Raji (cell line): ENCODE data around the gene PIPOX.

ENCODE experiments used
- POLR2A ChIP-seq: IDR thresholded peaks from 2 replicates; pipeline ENCODE4 v1.6.1; 2011; ENCODE audit warnings: low read depth, low read length, control low read depth; ENCODE audit not compliant: insufficient read depth

The PIPOX gene

GRCh38 chr17:29051731-29052130, 8.8 kb downstream of the PIPOX start:
- no peak for TF ChIP-seq POLR2A

GRCh38 chr17:29054835-29055234, 11.9 kb downstream of the PIPOX start:
- TF ChIP-seq POLR2A, result no peak

- no peak for TF ChIP-seq POLR2A
Observed at GRCh38 chr17:29057361-29057760, 14.4 kb downstream of the PIPOX start.

GRCh38 chr17:29058391-29058790, 15.4 kb downstream of the PIPOX start:
- TF ChIP-seq POLR2A, result no peak

- TF ChIP-seq POLR2A, result no peak
Observed at GRCh38 chr17:29059281-29059680, 16.3 kb downstream of the PIPOX start.

DNA sequence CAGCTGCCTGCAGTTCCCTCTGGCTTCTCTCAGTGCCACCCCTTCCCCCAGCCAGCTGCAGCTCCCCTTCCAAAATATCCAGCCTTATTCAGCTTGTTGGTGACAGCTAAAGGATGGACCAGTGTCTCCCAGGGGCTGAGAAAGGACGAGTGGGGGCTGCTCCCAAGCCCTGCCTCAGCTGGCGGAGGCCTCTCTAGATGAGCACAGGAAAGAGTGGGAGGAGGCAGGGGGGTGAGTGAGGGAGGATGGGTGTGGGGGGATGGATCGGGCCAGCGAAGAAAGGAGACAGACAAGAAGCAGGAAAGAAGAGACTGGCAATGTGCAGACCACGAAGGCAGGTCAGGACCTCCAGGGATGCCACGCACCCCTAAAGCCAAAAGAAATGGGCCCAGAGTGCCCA, 17.5 kb downstream of the PIPOX start:
- TF ChIP-seq POLR2A, result no peak

DNA sequence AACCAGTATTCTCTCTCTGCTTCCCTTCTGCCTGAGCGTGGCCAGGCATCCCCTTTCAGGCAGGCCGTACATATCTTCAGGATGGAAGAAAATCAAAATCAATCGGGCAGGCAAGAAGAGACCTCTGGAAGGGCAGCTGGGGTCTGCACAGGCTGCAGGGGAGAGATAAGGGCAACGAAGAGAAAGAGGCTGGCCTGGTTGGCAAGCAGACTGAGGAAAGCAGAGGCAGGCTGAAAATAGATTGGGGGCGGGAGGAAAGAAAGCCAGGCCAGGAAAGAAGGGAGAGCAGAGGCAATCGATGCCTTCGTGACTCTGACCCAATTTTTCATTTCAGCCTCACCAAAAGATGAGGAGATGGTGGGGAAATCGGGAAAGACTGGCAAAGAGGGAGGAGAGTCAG, 18.1 kb downstream of the PIPOX start:
- no peak for TF ChIP-seq POLR2A

DNA sequence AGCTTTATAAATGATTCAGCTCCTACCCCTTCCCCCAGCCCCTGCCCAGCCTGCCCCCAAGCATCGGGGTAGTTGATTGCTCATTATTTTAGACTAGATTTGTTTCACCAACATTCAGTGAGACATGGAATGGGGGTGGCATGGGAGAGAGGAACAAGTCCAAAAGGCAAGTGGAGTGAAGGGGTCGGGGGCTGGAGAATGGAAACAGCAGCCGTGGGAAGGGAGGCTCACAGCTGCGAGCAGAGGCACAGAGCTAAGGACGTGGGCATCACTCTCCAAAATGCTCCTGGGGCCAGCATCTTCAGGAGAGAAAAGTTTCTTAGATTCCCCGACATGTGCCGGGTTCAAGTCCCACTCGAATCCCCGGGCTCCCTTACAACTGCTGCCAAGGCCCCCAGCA, 19.3 kb downstream of the PIPOX start:
- no peak for TF ChIP-seq POLR2A

DNA sequence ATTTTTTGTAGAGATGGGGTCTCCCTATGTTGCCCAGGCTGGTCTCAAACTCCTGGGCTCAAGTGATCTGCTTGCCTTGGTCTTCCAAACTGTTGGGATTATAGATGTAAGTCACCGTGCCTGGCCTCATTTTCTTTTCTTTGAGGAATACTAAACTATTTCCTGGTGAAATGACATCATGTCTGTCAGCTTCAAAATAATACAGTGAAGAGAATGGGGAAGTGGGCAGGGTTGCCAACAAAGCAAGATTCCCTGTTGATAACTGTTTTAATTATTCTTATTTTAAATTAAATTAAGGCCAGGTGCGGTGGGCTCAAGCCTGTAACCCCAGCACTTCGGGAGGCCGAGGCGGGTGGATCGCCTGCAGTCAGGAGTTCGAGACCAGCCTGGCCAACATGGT, 21.1 kb downstream of the PIPOX start:
- TF ChIP-seq POLR2A, result no peak

DNA sequence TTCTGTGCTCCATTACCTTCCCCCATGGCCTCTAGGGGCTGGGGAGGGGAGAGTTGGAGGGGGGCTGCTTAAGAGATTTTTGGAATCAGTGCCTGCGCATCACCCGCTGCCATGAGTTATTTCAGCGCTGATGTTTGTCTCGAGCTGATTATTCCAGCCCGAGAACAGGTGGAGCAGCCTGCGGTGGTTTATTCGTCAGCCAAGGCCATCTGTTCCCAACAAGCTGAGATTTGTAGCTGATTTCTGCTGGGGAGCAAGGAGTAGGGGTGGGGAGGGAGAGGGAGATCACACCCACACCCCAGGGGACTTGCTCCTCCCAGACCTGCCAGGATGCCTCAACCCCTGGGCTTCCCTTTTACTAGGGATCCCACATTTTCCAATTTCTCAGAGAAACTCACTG, 23.1 kb downstream of the PIPOX start:
- no peak for TF ChIP-seq POLR2A

DNA sequence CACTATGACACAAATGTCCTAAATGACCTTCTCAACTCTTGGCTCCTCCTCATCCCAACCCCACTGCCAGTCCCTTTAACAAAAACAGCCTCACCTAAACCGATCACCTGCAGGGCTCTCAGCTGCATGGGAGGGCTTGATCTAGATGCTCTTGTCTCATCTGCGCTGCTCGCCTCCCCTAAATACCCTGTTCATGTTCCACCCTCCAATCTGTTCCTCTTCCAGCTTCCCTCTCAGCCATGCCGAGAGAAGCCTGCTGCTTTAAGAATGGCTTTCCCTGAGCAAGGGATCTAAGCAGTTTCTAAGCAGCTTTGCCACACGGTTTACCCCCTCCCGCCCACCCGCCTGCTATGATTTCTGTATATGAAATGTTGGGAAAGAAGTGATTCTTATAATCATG, 23.7 kb downstream of the PIPOX start:
- TF ChIP-seq POLR2A, result no peak

GRCh38 chr17:29068818-29069217, 25.9 kb downstream of the PIPOX start:
- no peak for TF ChIP-seq POLR2A

- TF ChIP-seq POLR2A, result no peak
Observed at GRCh38 chr17:29069526-29070041, 26.6 kb downstream of the PIPOX start.

DNA sequence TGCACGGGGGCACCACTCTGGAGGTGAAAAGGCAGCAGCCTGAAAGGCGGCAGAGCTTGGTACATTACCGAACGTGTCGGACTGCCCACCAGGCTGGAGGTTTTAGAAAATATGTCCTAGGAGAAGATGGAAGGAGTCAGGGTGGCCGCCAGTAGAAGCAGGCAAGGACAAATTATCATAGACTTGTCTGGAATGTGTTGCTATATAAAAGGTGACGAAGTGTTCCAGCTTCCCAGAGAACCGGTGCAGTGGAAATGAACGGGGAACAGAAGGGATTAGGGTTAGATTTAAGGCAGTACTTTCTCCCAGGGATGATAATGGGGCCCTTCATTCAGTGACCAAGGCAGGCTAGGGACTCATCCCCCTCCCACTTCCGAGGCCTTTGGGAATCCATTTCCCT, 27.4 kb downstream of the PIPOX start:
- TF ChIP-seq POLR2A, result no peak

GRCh38 chr17:29070781-29071180, 27.8 kb downstream of the PIPOX start:
- no peak for TF ChIP-seq POLR2A

DNA sequence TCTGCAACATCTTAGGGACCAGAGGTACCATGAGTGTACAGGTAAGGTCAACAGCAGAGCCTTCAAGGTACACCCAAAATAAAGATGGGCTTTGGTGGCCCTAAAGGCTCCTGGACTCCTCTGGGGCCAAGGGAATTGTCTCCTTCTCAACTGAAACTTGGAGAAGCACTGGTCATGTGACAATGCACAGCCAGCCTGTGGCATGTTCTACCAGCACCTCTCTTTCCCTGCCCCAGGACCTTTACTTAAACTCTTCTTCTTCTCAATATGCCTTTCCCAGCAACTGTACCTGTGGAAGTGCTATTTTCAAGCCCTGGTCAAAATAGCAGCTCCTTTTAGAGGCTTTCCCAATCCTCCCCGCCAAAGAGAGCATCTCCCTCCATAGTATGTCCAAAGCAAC, 28.4 kb downstream of the PIPOX start:
- TF ChIP-seq POLR2A, result no peak

- TF ChIP-seq POLR2A, result no peak
Observed at GRCh38 chr17:29073045-29073444, 30.1 kb downstream of the PIPOX start.

DNA sequence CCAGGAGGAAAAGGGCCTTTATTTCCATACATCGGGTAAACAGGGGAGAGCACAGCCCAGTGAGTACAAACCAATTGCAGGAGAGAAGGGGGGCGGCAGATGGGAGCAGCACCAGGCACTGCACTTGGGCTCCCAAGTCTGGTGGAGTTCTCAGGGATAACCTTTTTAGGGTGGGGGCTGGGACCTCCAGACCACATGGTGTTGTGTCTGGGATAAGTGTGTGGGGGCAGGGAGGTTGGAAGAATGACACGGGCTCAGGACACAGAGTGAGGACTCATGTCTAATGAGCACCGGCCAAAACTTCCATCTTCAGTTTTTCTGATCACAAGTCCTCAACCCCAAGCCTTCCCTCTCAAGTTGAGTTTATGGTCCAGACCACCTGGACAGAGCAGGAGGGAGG, 30.6 kb downstream of the PIPOX start:
- TF ChIP-seq POLR2A, result no peak
